OCI-LY3 (cell line): Measurements from ENCODE around the gene LITAFD.
"Not testable (repeated sequence)": the region's sequence is repeated elsewhere in the genome, so short reads cannot be mapped to it uniquely, and the experiment has no call there.

Experiments
- EZH2phosphoT487 ChIP-seq: fragments of 200-600 bp; shearing (Covaris generic); IDR thresholded peaks from 2 replicates; pipeline ENCODE4 v1.6.1; 2018; ENCODE audit warnings: antibody characterized with exemption, mixed run types, low read depth
- TF ChIP-seq, protein P1 (sequence below): fragments of 200-600, 300-600 bp; sonication (generic); IDR thresholded peaks from 2 replicates; pipeline ENCODE4 v1.5.1; 2014; ENCODE audit warnings: antibody characterized with exemption, low read length, low read depth

DNA sequence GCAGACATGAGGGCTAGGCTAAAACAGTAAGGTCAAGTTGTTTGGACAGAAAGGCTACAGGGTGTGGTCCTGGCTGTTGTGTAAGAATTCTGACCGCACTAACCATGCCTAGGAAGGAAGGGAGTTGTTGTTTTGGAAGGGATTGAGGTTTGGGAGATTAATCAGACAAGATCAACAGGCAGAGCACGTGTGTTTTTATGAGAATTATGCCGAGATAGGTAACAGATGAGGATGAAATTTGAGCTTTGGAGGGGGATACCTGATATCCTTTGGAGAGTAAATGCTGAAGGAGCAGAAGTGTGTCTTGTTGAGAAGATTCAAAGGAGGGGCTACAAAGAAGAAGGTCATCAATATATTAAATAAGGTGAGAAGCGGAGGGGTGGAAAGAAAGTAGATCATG, 40.1 kb upstream of the LITAFD start:
- TF ChIP-seq, protein P1, sequence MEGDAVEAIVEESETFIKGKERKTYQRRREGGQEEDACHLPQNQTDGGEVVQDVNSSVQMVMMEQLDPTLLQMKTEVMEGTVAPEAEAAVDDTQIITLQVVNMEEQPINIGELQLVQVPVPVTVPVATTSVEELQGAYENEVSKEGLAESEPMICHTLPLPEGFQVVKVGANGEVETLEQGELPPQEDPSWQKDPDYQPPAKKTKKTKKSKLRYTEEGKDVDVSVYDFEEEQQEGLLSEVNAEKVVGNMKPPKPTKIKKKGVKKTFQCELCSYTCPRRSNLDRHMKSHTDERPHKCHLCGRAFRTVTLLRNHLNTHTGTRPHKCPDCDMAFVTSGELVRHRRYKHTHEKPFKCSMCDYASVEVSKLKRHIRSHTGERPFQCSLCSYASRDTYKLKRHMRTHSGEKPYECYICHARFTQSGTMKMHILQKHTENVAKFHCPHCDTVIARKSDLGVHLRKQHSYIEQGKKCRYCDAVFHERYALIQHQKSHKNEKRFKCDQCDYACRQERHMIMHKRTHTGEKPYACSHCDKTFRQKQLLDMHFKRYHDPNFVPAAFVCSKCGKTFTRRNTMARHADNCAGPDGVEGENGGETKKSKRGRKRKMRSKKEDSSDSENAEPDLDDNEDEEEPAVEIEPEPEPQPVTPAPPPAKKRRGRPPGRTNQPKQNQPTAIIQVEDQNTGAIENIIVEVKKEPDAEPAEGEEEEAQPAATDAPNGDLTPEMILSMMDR = not testable (repeated sequence)
- not testable (repeated sequence) for TF ChIP-seq EZH2phosphoT487
